Sigmoid colon (tissue), 4 donors: Measurements from ENCODE around the gene LY86.

Experiments used
- EP300 ChIP-seq, 4 donors: sonication (generic); formaldehyde crosslinking; IDR thresholded peaks; one replicate each; pipeline ENCODE4 v1.6.1; 2017; ENCODE audit warnings: antibody characterized with exemption in 4 of 4
- POLR2A ChIP-seq, 2 donors: fragments of 450-650 bp; IDR thresholded peaks; one replicate each; pipeline ENCODE4 v1.6.1; 2016; ENCODE audit warnings: antibody characterized with exemption in 2 of 2, mild to moderate bottlenecking in 2 of 2, moderate library complexity in 2 of 2
- POLR2AphosphoS5 ChIP-seq, 4 donors: sonication (generic); formaldehyde crosslinking; IDR thresholded peaks; one replicate each; pipeline ENCODE4 v1.6.1; 2017; ENCODE audit warnings: antibody characterized with exemption in 4 of 4
- TF ChIP-seq, protein P1 (sequence below), 4 experiments: fragments of 450-650 bp in 3 of 4; fragments of 200-600 bp in 1 of 4; IDR thresholded peaks; one replicate each; pipeline ENCODE4 v1.5.1; 2016 to 2019; ENCODE audit warnings: antibody characterized with exemption in 4 of 4, mild to moderate bottlenecking in 3 of 4, moderate library complexity in 2 of 4

DNA sequence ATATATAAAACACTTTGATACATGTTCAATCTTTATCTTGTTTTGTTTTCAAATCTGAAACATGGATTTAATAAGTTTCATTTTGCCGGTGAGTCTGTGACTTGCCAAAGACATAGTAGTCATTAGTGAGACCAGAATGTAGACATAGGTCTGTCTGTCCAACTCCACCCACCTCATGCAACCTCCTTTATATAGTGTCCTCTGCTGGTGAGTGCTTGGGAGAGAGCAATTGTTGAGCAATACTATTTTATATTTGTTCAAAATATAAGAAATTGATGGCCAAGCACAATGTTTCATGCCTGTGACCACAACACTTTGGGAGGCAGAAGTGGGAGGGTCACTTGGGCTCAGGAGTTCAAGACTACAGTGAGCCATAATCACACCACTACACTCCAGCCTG, 10.8 kb upstream of the LY86 start:
- TF ChIP-seq POLR2A (IDR thresholded peaks at IDR 0.05), result no peak
- TF ChIP-seq, protein P1, sequence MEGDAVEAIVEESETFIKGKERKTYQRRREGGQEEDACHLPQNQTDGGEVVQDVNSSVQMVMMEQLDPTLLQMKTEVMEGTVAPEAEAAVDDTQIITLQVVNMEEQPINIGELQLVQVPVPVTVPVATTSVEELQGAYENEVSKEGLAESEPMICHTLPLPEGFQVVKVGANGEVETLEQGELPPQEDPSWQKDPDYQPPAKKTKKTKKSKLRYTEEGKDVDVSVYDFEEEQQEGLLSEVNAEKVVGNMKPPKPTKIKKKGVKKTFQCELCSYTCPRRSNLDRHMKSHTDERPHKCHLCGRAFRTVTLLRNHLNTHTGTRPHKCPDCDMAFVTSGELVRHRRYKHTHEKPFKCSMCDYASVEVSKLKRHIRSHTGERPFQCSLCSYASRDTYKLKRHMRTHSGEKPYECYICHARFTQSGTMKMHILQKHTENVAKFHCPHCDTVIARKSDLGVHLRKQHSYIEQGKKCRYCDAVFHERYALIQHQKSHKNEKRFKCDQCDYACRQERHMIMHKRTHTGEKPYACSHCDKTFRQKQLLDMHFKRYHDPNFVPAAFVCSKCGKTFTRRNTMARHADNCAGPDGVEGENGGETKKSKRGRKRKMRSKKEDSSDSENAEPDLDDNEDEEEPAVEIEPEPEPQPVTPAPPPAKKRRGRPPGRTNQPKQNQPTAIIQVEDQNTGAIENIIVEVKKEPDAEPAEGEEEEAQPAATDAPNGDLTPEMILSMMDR (IDR thresholded peaks at IDR 0.05), result no peak
- no peak for TF ChIP-seq EP300 (IDR thresholded peaks at IDR 0.05)
- TF ChIP-seq POLR2AphosphoS5 (IDR thresholded peaks at IDR 0.05), result no peak
